ENCODE data around the gene ARHGEF1.

ARHGEF1 gene

GRCh38 chr19:41863209-41863931, 19.6 kb upstream of the ARHGEF1 start:
- peaks cover 25% of the 10 kb centered on the region for H3K4me1 ChIP-seq (ENCODE audit: insufficient read depth, low read length)
- 95% methylated on average over 11 of the region's 11 CpGs for WGBS

DNA sequence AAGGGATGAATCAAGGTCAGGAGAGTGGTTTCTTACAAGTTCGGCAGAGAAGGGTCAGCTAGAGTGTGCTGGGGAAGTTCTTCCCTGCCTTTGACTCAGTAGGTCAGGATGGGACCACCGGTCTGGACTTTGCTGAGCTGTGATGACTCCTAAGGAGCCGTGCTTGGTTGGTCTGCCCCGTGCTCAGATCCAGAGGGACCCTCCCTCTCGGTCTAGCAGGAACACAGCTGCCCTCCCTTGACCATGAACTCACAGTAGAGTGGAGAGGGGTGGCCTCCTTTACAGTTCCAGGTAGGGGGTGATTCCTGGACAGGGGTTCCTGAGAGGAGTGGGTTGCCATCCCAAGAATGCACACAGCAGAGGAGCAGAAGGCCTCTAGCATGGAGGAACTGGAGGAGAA, 18.6 kb upstream of the ARHGEF1 start:
- Histone ChIP-seq H3K36me3 (ENCODE audit: insufficient read depth, low read length) (peaks cover 86% of the 10 kb centered on the region), H3K27me3 (ENCODE audit: insufficient read depth, low read length) (no peaks in the 10 kb centered on the region), H3K4me1 (ENCODE audit: insufficient read depth, low read length) (peaks cover 20% of the 10 kb centered on the region), H3K9me3 (ENCODE audit: insufficient read depth, low read depth, low read length) (no peaks in the 10 kb centered on the region), H3K27ac (ENCODE audit: low read depth, low read length) (peak overlapping the region; percentile 48), H3K4me3 (ENCODE audit: low read length) (no peak overlapping the region), H3K9ac (ENCODE audit: low read depth, low read length) (peak overlapping the region; percentile 43; the same call in 1 of the 2 replicates)
- 91% methylated on average over 5 of the region's 5 CpGs for WGBS

More at GRCh38 chr19:41863209-41863931, 19.6 kb upstream of the ARHGEF1 start:
- no peaks in the 10 kb centered on the region for H3K27me3 ChIP-seq (ENCODE audit: insufficient read depth, low read length)
- H3K4me3 ChIP-seq (ENCODE audit: low read length): no peak overlapping the region; the same call in 1 of the 2 replicates
- H3K9ac ChIP-seq (ENCODE audit: low read depth, low read length): peak overlapping the region; percentile 100
- H3K27ac ChIP-seq (ENCODE audit: low read depth, low read length): peak overlapping the region; percentile 62
- H3K36me3 ChIP-seq (ENCODE audit: insufficient read depth, low read length): peaks cover 76% of the 10 kb centered on the region
- no peaks in the 10 kb centered on the region for H3K9me3 ChIP-seq (ENCODE audit: insufficient read depth, low read depth, low read length)

DNA sequence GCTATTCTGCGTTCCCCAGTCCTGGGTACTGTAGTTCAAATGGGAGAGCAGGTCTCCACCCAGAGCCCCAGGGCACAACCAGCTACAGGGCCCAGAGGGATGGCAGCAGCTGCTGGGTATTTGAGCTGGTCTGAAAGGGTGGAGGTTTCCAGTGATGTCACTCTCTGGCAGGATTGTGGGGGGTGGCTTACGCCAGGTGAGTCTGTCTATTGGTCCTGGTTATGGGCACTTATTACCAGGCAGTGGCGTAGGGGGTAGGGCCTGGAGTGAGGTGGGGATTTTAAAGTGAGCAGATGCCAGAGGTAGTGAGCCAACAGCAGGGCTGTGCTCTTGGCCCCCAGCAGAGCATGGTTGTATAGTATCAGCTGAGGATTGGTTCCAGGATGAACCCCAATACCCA, 16.7 kb upstream of the ARHGEF1 start:
- H3K4me1 ChIP-seq (ENCODE audit: insufficient read depth, low read length): peaks cover 15% of the 10 kb centered on the region; the same call in 1 of the 2 replicates
- H3K9me3 ChIP-seq (ENCODE audit: insufficient read depth, low read depth, low read length): no peaks in the 10 kb centered on the region
- H3K27me3 ChIP-seq (ENCODE audit: insufficient read depth, low read length): no peaks in the 10 kb centered on the region
- WGBS: 98% methylated on average over 3 of the region's 3 CpGs
- 0 out of 2 replicates have a peak overlapping the region, but pooled peaks have one; percentile 4 for H3K9ac ChIP-seq (ENCODE audit: low read depth, low read length)
- peaks cover 97% of the 10 kb centered on the region for H3K36me3 ChIP-seq (ENCODE audit: insufficient read depth, low read length)
- peak overlapping the region; percentile 55 for H3K27ac ChIP-seq (ENCODE audit: low read depth, low read length)
- H3K4me3 ChIP-seq (ENCODE audit: low read length): no peak overlapping the region

- Histone ChIP-seq H3K9ac (ENCODE audit: low read depth, low read length) (peak overlapping the region; percentile 60), H3K27me3 (ENCODE audit: insufficient read depth, low read length) (no peaks in the 10 kb centered on the region), H3K4me1 (ENCODE audit: insufficient read depth, low read length) (no peaks in the 10 kb centered on the region; the same call in 1 of the 2 replicates), H3K27ac (ENCODE audit: low read depth, low read length) (peak overlapping the region; percentile 70), H3K4me3 (ENCODE audit: low read length) (no peak overlapping the region), H3K9me3 (ENCODE audit: insufficient read depth, low read depth, low read length) (no peaks in the 10 kb centered on the region), H3K36me3 (ENCODE audit: insufficient read depth, low read length) (peaks cover 84% of the 10 kb centered on the region)
- 93% methylated on average over 10 of the region's 10 CpGs for WGBS
Observed at GRCh38 chr19:41868120-41868988, 14.6 kb upstream of the ARHGEF1 start.

- WGBS: 95% methylated on average over 12 of the region's 12 CpGs
- Histone ChIP-seq H3K4me3 (ENCODE audit: low read length) (no peak overlapping the region), H3K27me3 (ENCODE audit: insufficient read depth, low read length) (no peaks in the 10 kb centered on the region), H3K27ac (ENCODE audit: low read depth, low read length) (peak overlapping the region; percentile 29; the same call in 1 of the 2 replicates), H3K4me1 (ENCODE audit: insufficient read depth, low read length) (no peaks in the 10 kb centered on the region; the same call in 1 of the 2 replicates), H3K36me3 (ENCODE audit: insufficient read depth, low read length) (peaks cover 78% of the 10 kb centered on the region), H3K9ac (ENCODE audit: low read depth, low read length) (no peak overlapping the region), H3K9me3 (ENCODE audit: insufficient read depth, low read depth, low read length) (no peaks in the 10 kb centered on the region)
Observed at GRCh38 chr19:41868989-41869300, 14.0 kb upstream of the ARHGEF1 start.

DNA sequence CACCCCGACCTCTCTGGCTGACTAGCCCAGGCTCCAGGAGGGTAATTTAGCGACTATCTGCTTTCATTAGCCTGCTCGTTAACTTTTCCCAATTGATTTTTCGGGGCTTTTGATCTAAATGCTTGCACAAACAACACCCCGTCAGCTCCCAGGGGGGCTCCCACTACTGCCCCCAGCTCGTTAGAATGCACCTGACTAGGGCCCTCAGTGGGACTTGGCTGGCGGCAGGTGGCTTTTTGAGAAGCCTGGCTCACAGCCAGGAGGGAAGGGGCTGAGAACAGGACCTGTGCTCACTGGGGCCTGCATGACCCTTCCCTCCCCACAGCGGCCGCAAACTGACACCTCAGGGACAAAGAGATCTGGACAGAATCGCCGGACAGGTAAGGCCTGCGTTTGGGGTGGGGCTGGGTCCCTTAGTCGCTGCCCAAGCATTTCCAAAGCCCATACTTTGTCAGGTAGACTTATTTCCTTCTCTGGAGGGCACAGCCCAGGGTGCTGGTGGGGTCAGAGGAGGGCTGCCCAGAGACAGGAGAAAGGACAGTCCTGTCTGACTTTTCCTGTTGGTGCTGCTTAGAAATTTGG, 13.5 kb upstream of the ARHGEF1 start:
- H3K4me3 ChIP-seq (ENCODE audit: low read length): no peak overlapping the region
- H3K9ac ChIP-seq (ENCODE audit: low read depth, low read length): no peak overlapping the region
- H3K27ac ChIP-seq (ENCODE audit: low read depth, low read length): peak overlapping the region; percentile 20; the same call in 1 of the 2 replicates
- H3K27me3 ChIP-seq (ENCODE audit: insufficient read depth, low read length): no peaks in the 10 kb centered on the region
- WGBS: 93% methylated on average over 13 of the region's 13 CpGs
- H3K36me3 ChIP-seq (ENCODE audit: insufficient read depth, low read length): peaks cover 73% of the 10 kb centered on the region
- no peaks in the 10 kb centered on the region for H3K9me3 ChIP-seq (ENCODE audit: insufficient read depth, low read depth, low read length)
- H3K4me1 ChIP-seq (ENCODE audit: insufficient read depth, low read length): no peaks in the 10 kb centered on the region; the same call in 1 of the 2 replicates

GRCh38 chr19:41870401-41870873, 12.5 kb upstream of the ARHGEF1 start:
- Histone ChIP-seq H3K36me3 (ENCODE audit: insufficient read depth, low read length) (peaks cover 63% of the 10 kb centered on the region), H3K27ac (ENCODE audit: low read depth, low read length) (peak overlapping the region; percentile 5; the same call in 1 of the 2 replicates), H3K4me3 (ENCODE audit: low read length) (no peak overlapping the region), H3K9ac (ENCODE audit: low read depth, low read length) (no peak overlapping the region), H3K9me3 (ENCODE audit: insufficient read depth, low read depth, low read length) (no peaks in the 10 kb centered on the region), H3K27me3 (ENCODE audit: insufficient read depth, low read length) (no peaks in the 10 kb centered on the region), H3K4me1 (ENCODE audit: insufficient read depth, low read length) (no peaks in the 10 kb centered on the region)
- WGBS: 95% methylated on average over 3 of the region's 3 CpGs

DNA sequence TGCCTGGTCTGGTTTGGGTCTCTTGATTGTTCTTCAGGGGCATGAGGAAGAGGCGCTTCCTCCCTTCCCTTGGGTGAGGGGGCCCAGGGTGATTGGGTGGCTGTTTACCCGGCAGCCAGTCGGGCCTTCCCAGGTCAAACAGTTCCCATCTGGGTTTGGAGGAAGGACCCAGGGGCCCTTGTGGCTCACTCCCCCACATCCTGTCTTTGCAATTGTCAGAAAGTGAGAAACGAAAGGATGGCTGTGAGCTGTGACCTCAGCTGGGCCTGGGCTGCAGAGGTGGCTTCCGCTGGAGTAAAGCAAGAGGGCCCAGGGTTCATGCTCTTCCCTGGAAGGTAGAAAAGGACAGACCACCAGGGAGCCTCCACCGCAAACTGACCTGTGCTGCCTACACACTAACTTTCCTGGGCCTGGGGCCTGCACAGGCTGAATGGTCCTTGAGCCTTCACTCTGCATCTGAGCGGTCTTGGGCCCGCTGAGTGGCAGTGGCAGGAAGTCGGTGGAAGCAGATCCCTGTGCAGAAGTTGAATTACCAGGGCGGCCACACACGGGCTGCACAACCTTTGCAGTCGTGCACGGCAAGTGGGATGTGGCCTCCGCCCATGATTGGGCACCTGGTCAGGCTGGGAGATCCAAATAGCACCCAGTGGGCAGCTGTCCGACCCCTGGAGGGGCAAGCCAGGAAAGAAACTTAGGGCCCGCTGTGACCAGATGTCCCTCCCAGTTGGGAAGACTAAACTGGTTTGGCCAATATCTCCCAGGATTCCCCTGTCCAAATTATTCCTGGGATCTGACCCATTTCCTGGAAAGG, 11.2 kb upstream of the ARHGEF1 start:
- Histone ChIP-seq H3K27ac (ENCODE audit: low read depth, low read length) (peak overlapping the region; percentile 59; the same call in 1 of the 2 replicates), H3K4me1 (ENCODE audit: insufficient read depth, low read length) (no peaks in the 10 kb centered on the region), H3K27me3 (ENCODE audit: insufficient read depth, low read length) (no peaks in the 10 kb centered on the region), H3K36me3 (ENCODE audit: insufficient read depth, low read length) (peaks cover 53% of the 10 kb centered on the region), H3K9me3 (ENCODE audit: insufficient read depth, low read depth, low read length) (no peaks in the 10 kb centered on the region), H3K9ac (ENCODE audit: low read depth, low read length) (no peak overlapping the region), H3K4me3 (ENCODE audit: low read length) (no peak overlapping the region)
- 88% methylated on average over 16 of the region's 16 CpGs for WGBS

GRCh38 chr19:41872384-41872774, 10.6 kb upstream of the ARHGEF1 start:
- H3K9me3 ChIP-seq (ENCODE audit: insufficient read depth, low read depth, low read length): no peaks in the 10 kb centered on the region
- no peak overlapping the region for H3K4me3 ChIP-seq (ENCODE audit: low read length)
- no peaks in the 10 kb centered on the region for H3K4me1 ChIP-seq (ENCODE audit: insufficient read depth, low read length)
- no peak overlapping the region for H3K9ac ChIP-seq (ENCODE audit: low read depth, low read length)
- H3K27me3 ChIP-seq (ENCODE audit: insufficient read depth, low read length): no peaks in the 10 kb centered on the region; the same call in 1 of the 2 replicates
- peaks cover 47% of the 10 kb centered on the region for H3K36me3 ChIP-seq (ENCODE audit: insufficient read depth, low read length)
- peak overlapping the region; percentile 59; the same call in 1 of the 2 replicates for H3K27ac ChIP-seq (ENCODE audit: low read depth, low read length)
- WGBS: 93% methylated on average over 12 of the region's 12 CpGs
